HG03095 (cell line): ENCODE data around the gene RNF212B.
"Not testable (repeated sequence)": the region's sequence is repeated elsewhere in the genome, so short reads cannot be mapped to it uniquely, and the experiment has no call there.

Experiments used
- ATAC-seq: cut with Tn5 transposase; IDR thresholded peaks from one replicate; pipeline ENCODE4 v1.9.1; 2021; ENCODE audit warnings: moderate library complexity; ENCODE audit not compliant: unreplicated experiment

The RNF212B gene

DNA sequence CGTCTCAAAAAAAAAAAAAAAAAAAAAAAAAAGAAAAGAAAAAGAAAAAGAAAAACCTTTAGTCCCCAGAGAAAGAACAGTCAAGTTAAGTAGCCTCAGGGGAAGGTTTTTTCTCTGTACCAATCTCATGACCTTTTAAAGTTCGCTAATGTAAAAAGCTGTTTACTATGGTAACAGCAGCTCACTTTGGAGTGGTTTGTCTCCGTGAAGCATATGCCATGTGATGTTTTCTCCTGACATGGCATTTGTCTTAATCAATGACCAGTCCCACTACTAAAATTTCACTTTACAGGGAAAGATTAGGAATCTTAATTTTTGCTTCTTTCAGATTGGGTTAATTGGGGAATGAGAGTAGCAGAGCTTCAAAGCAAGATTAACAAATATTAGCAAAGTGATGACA lies 4.3 kb downstream of the RNF212B start:
- no peak for ATAC-seq

DNA sequence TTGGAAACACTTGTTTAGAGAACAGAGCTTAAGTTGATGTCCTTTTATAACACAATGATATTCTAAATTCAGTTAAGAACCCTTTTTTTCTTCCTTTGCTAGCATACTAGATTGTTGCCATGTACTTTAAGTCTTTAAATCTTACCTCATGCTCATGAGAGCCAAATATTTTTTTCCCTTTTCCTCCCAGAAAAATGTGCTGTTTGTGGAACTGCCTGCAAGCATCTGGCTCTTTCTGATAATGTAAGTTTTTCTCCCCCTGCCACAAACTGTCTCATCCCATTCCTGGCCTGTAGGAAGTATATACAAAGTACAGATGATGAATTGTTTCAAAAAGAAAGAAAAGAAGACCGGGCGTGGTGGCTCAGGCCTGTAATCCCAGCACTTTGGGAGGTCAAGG lies 5.3 kb downstream of the RNF212B start:
- ATAC-seq = no peak

- no peak for ATAC-seq
These were observed 7.5 kb downstream of the RNF212B start for GRCh38 chr14:23245282-23245681.

DNA sequence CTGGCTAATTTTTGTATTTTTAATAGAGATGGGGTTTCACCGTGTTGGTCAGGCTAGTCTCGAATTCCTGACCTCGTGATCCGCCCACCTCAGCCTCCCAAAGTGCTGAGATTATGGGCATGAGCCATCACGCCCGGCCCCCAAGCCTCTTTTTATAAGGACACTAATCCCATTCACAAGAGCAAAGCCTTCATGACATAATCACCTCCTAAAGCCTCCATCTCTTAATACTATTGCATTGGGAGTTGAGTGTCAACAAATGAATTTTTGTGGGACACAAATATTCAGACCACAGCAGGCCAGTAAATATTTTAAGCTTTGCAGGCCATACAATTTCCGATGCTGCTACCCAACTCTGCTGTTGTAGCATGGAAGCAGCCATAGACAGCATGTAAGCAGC lies 10.9 kb downstream of the RNF212B start:
- no peak for ATAC-seq

- no peak for ATAC-seq
These were observed 12.1 kb downstream of the RNF212B start for GRCh38 chr14:23249824-23250223.

GRCh38 chr14:23252006-23252405 lies 14.3 kb downstream of the RNF212B start:
- no peak for ATAC-seq

- no peak for ATAC-seq
These were observed 14.9 kb downstream of the RNF212B start for GRCh38 chr14:23252420-23253333.

- no peak for ATAC-seq
These were observed 20.5 kb downstream of the RNF212B start for GRCh38 chr14:23258256-23258655.

DNA sequence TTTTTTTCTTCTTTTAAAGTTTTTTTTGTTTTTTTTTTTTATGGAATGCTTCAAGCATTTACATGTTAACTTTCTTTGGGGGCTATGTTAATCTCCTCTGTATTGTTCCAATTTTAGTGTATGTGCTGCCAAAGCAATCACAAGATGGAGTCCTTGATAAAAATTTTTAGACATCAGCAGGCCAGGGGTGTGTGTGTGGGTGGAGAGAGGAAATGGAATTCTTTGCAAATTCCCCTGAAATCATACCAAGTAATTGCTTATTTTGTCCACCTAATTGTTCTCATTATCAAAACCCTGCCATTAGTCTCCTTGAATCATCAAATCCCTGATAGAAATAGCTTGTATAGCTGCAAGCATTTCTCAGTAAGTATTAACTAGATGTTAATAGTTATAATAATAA lies 21.7 kb downstream of the RNF212B start:
- ATAC-seq = no peak

DNA sequence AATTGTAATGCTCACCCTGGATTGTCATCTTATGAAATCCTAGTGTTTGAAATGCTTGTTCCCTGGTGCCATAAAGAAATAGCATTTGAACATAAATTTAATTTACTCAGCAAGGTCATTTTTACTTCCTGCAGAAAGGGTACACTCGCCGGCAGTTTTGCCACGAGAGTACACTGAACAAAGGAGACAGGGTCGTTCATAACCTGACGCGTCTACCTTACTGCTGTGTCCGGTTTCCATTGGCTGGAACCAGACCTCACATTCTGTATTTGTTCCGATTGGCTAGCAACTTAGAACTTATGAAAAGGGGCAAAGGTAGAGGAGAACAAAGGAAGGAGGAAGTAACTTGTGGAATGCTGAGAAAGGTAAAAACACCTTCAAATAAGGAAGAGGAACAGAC lies 23.1 kb downstream of the RNF212B start:
- not testable (repeated sequence) for ATAC-seq

- ATAC-seq = no peak
These were observed 31.5 kb downstream of the RNF212B start for GRCh38 chr14:23269193-23269592.

- ATAC-seq = no peak
These were observed 37.7 kb downstream of the RNF212B start for GRCh38 chr14:23275412-23275811.

- no peak for ATAC-seq
These were observed 39.5 kb downstream of the RNF212B start for GRCh38 chr14:23277189-23277588.

GRCh38 chr14:23277928-23278327 lies 40.2 kb downstream of the RNF212B start:
- ATAC-seq = not testable (repeated sequence)

GRCh38 chr14:23281247-23281646 lies 43.5 kb downstream of the RNF212B start:
- ATAC-seq = no peak

- no peak for ATAC-seq
These were observed 47.2 kb downstream of the RNF212B start for GRCh38 chr14:23284654-23285529.

GRCh38 chr14:23285530-23286019 lies 47.8 kb downstream of the RNF212B start:
- ATAC-seq = peak; percentile 19

- peak; percentile 95 for ATAC-seq
These were observed 48.5 kb downstream of the RNF212B start, which contains the start of gene HOMEZ for GRCh38 chr14:23286020-23286901. HOMEZ (minus strand) TSS chr14:23286132; CDS start chr14:23285952, 180 bp downstream.

DNA sequence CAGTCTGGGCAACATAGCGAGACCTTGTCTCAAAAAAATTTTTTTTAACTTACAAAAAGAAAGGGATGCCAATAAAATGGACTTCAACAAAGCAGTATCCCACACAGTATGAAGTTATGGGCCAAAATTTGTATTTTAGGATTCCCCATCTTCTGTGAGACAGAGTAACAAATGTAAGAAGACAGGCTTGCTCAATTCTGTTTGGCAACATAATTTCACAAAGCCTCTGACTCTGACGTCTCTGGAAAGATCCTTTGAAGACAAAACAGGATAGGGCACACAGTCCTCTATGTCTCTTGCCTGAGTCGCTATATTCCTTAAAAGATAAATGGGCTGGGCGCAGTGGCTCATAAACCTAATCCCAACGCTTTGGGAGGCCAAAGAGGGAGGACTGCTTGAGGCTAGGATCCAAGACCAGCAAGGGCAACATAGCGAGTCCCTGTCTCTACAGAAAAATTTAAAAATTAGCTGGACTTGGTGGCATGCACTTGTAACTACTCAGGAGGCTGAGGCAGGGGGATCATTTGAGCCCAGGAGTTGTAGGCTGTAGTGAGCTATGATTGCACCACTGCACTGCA lies 49.3 kb downstream of the RNF212B start:
- no peak for ATAC-seq
